Measurements from ENCODE around the gene MFSD6. TPM values are rescaled to one million over a fixed set of nuclear protein-coding genes. Genes with fewer than 3 reads are reported as not detected.

Gene MFSD6
- total RNA-seq, 1 experiment from 2014 or later: 4.7 TPM

- no peaks in the 10 kb centered on the region for H3K27me3 Mint-ChIP-seq (ENCODE audit: low read depth)
- H3K36me3 Mint-ChIP-seq: no peaks in the 10 kb centered on the region
- TF ChIP-seq ZNF219 (CRISPR knock-in tag; IDR thresholded peaks at IDR 0.05; ENCODE audit: borderline replicate concordance): no peak
- TF ChIP-seq TCF7 (CRISPR knock-in tag; IDR thresholded peaks at IDR 0.05; ENCODE audit: low read depth): no peak
- no peak overlapping the region for H3K27ac Mint-ChIP-seq
- ATAC-seq (peak; percentile 61), DNase-seq (ENCODE audit: low spot score) (no peak)
- H3K4me3 Mint-ChIP-seq: no peak overlapping the region
- ChIA-PET POLR2A (no interaction called here), CTCF (no interaction called here)
- H3K9me3 Mint-ChIP-seq: no peaks in the 10 kb centered on the region
- peaks cover 21% of the 10 kb centered on the region for H3K4me1 Mint-ChIP-seq
These were observed 119.8 kb downstream of the MFSD6 start for GRCh38 chr2:190527918-190528317.

GRCh38 chr2:190528521-190529001 is 120.4 kb downstream of the MFSD6 start:
- Mint-ChIP-seq H3K4me3 (no peak overlapping the region), H3K36me3 (no peaks in the 10 kb centered on the region), H3K9me3 (no peaks in the 10 kb centered on the region), H3K27ac (no peak overlapping the region; the same call in 1 of the 2 replicates), H3K4me1 (peaks cover 25% of the 10 kb centered on the region), H3K27me3 (ENCODE audit: low read depth) (no peaks in the 10 kb centered on the region; the same call in 1 of the 2 replicates)
- peak; percentile 99 for TF ChIP-seq GABPB1 (CRISPR knock-in tag; IDR thresholded peaks at IDR 0.05)
- TF ChIP-seq USF1 (CRISPR knock-in tag; IDR thresholded peaks at IDR 0.05): no peak
- ChIA-PET CTCF (no interaction called here), POLR2A (no interaction called here)
- no peak for ATAC-seq
- no peak for DNase-seq (ENCODE audit: low spot score)

GRCh38 chr2:190529486-190530247 is 121.5 kb downstream of the MFSD6 start:
- H3K27ac Mint-ChIP-seq: no peak overlapping the region
- H3K36me3 Mint-ChIP-seq: no peaks in the 10 kb centered on the region
- TF ChIP-seq ZNF121 (CRISPR knock-in tag; IDR thresholded peaks at IDR 0.05) (no peak), GABPB1 (CRISPR knock-in tag; IDR thresholded peaks at IDR 0.05) (peak; percentile 37; the same call in 1 of the 2 replicates)
- no peak for DNase-seq (ENCODE audit: low spot score)
- ChIA-PET CTCF (no interaction called here), POLR2A (no interaction called here)
- H3K4me3 Mint-ChIP-seq: no peak overlapping the region
- ATAC-seq: no peak
- peaks cover 31% of the 10 kb centered on the region for H3K4me1 Mint-ChIP-seq
- H3K27me3 Mint-ChIP-seq (ENCODE audit: low read depth): no peaks in the 10 kb centered on the region; the same call in 1 of the 2 replicates
- H3K9me3 Mint-ChIP-seq: no peaks in the 10 kb centered on the region

- H3K36me3 Mint-ChIP-seq: no peaks in the 10 kb centered on the region
- H3K9me3 Mint-ChIP-seq: no peaks in the 10 kb centered on the region
- DNase-seq (ENCODE audit: low spot score) (no peak), ATAC-seq (no peak)
- H3K4me1 Mint-ChIP-seq: peaks cover 32% of the 10 kb centered on the region
- ChIA-PET CTCF (no interaction called here), POLR2A (no interaction called here)
- H3K27me3 Mint-ChIP-seq (ENCODE audit: low read depth): no peaks in the 10 kb centered on the region; the same call in 1 of the 2 replicates
- no peak overlapping the region for H3K4me3 Mint-ChIP-seq
- no peak for TF ChIP-seq CBFB (CRISPR knock-in tag; IDR thresholded peaks at IDR 0.05; ENCODE audit: low read depth)
- no peak for TF ChIP-seq FOXP1 (CRISPR knock-in tag; IDR thresholded peaks at IDR 0.05; ENCODE audit: borderline replicate concordance)
- TF ChIP-seq ZNF423 (CRISPR knock-in tag; IDR thresholded peaks at IDR 0.05): no peak
- no peak for TF ChIP-seq STAT6 (CRISPR knock-in tag; conservative IDR thresholded peaks at IDR 0.05; ENCODE audit: low read depth)
- TF ChIP-seq ELF4 (CRISPR knock-in tag; IDR thresholded peaks at IDR 0.05; ENCODE audit: low read depth): no peak
- TF ChIP-seq ZNF121 (CRISPR knock-in tag; IDR thresholded peaks at IDR 0.05): no peak
- TF ChIP-seq E2F4 (CRISPR knock-in tag; IDR thresholded peaks at IDR 0.05; ENCODE audit: borderline replicate concordance, low read depth): no peak
- TF ChIP-seq CREB1 (CRISPR knock-in tag; IDR thresholded peaks at IDR 0.05): no peak
- no peak for TF ChIP-seq ZNF425 (CRISPR knock-in tag; conservative IDR thresholded peaks at IDR 0.05)
- no peak for TF ChIP-seq IRF1 (CRISPR knock-in tag; IDR thresholded peaks at IDR 0.05)
- no peak for TF ChIP-seq CREM (CRISPR knock-in tag; IDR thresholded peaks at IDR 0.05)
- no peak for TF ChIP-seq ZNF263 (CRISPR knock-in tag; IDR thresholded peaks at IDR 0.05; ENCODE audit: low read depth)
- no peak overlapping the region for H3K27ac Mint-ChIP-seq
These were observed 122.2 kb downstream of the MFSD6 start for GRCh38 chr2:190530248-190530900.
